H9 (cell line): Measurements from ENCODE around the gene ZIK1. TPM values are rescaled to one million over a fixed set of nuclear protein-coding genes. Genes with fewer than 3 reads are reported as not detected.

Experiments
- DNase-seq: peaks from one replicate; pipeline ENCODE4 v3.0.0-alpha.2; 2017
- H2AFZ ChIP-seq: one replicate; pipeline ENCODE4 v1.6.1; 2013; ENCODE audit warnings: mild to moderate bottlenecking, low read length, control low read depth, moderate library complexity
- H2AK5ac ChIP-seq: 2 replicates; pipeline ENCODE4 v1.6.1; 2013; ENCODE audit warnings: low read length, control low read depth, mixed read lengths; ENCODE audit not compliant: insufficient read length
- H2BK120ac ChIP-seq: one replicate; pipeline ENCODE4 v1.6.1; 2013; ENCODE audit warnings: low read depth, mild to moderate bottlenecking, low read length, control low read depth, inconsistent platforms; ENCODE audit not compliant: poor library complexity, severe bottlenecking
- H2BK12ac ChIP-seq: 2 replicates; pipeline ENCODE4 v1.6.1; 2013; ENCODE audit warnings: low read length, control low read depth, mixed read lengths, low read depth; ENCODE audit not compliant: insufficient read length
- H2BK15ac ChIP-seq: 2 replicates; pipeline ENCODE4 v1.6.1; 2013; ENCODE audit warnings: low read depth, low read length, control low read depth
- H2BK20ac ChIP-seq: one replicate; pipeline ENCODE4 v1.6.1; 2013; ENCODE audit warnings: low read depth, mild to moderate bottlenecking, low read length, control low read depth, inconsistent platforms; ENCODE audit not compliant: poor library complexity, severe bottlenecking
- H2BK5ac ChIP-seq: 2 replicates; pipeline ENCODE4 v1.6.1; 2013; ENCODE audit warnings: low read length, control low read depth, mixed read lengths; ENCODE audit not compliant: insufficient read length
- H3K14ac ChIP-seq: 2 replicates; pipeline ENCODE4 v1.6.1; 2013; ENCODE audit warnings: low read length, control low read depth; ENCODE audit not compliant: insufficient read depth
- H3K18ac ChIP-seq: 2 replicates; pipeline ENCODE4 v1.6.1; 2013; ENCODE audit warnings: low read depth, mild to moderate bottlenecking, mixed read lengths, low read length, control low read depth; ENCODE audit not compliant: insufficient read length
- H3K23ac ChIP-seq: 2 replicates; pipeline ENCODE4 v1.6.1; 2013; ENCODE audit warnings: low read length, control low read depth, mixed read lengths, low read depth; ENCODE audit not compliant: insufficient read length
- H3K23me2 ChIP-seq: 2 replicates; pipeline ENCODE4 v1.6.1; 2013; ENCODE audit warnings: low read depth, mild to moderate bottlenecking, mixed read lengths, low read length, control low read depth; ENCODE audit not compliant: insufficient read length, poor library complexity, severe bottlenecking
- H3K27ac ChIP-seq: 2 replicates; pipeline ENCODE4 v1.5.1; 2013; ENCODE audit warnings: low read length, control low read depth, mixed read lengths, low read depth; ENCODE audit not compliant: insufficient read length
- H3K27me3 ChIP-seq: 2 replicates; pipeline ENCODE4 v1.6.1; 2013; ENCODE audit warnings: low read length, control low read depth, inconsistent platforms; ENCODE audit not compliant: insufficient read depth
- H3K4ac ChIP-seq: 2 replicates; pipeline ENCODE4 v1.6.1; 2013; ENCODE audit warnings: low read depth, mild to moderate bottlenecking, control low read depth, inconsistent platforms, low read length, moderate library complexity
- H3K4me1 ChIP-seq: 2 replicates; pipeline ENCODE4 v1.6.1; 2013; ENCODE audit warnings: low read length, control low read depth, inconsistent platforms; ENCODE audit not compliant: insufficient read depth
- H3K4me2 ChIP-seq: 2 replicates; pipeline ENCODE4 v1.6.1; 2013; ENCODE audit warnings: low read length, control low read depth, mixed read lengths; ENCODE audit not compliant: insufficient read length, insufficient read depth
- H3K56ac ChIP-seq: 2 replicates; pipeline ENCODE4 v1.6.1; 2013; ENCODE audit warnings: low read depth, mild to moderate bottlenecking, mixed read lengths, low read length, control low read depth; ENCODE audit not compliant: insufficient read length
- H3K79me1 ChIP-seq: 2 replicates; pipeline ENCODE4 v1.6.1; 2013; ENCODE audit warnings: low read depth, mild to moderate bottlenecking, moderate library complexity, low read length, control low read depth, inconsistent platforms; ENCODE audit not compliant: insufficient read depth, poor library complexity, severe bottlenecking
- H3K79me2 ChIP-seq: 2 replicates; pipeline ENCODE4 v1.6.1; 2013; ENCODE audit warnings: low read length, control low read depth, inconsistent platforms; ENCODE audit not compliant: insufficient read depth
- H3K9ac ChIP-seq: 2 replicates; pipeline ENCODE4 v1.6.1; 2013; ENCODE audit warnings: low read length, control low read depth, mixed read lengths; ENCODE audit not compliant: insufficient read length; ENCODE audit errors: extremely low read depth
- H3K9me3 ChIP-seq: one replicate; pipeline ENCODE4 v1.6.1; 2013; ENCODE audit warnings: low read depth, low read length, inconsistent platforms; ENCODE audit not compliant: control insufficient read depth
- H3T11ph ChIP-seq: one replicate; pipeline ENCODE4 v1.6.1; 2013; ENCODE audit warnings: mild to moderate bottlenecking, low read length, control low read depth, inconsistent platforms
- H4K20me1 ChIP-seq: one replicate; pipeline ENCODE4 v1.6.1; 2013; ENCODE audit not compliant: control insufficient read depth, insufficient read length, insufficient read depth
- H4K5ac ChIP-seq: 2 replicates; pipeline ENCODE4 v1.6.1; 2013; ENCODE audit warnings: low read depth, mild to moderate bottlenecking, mixed read lengths, low read length, control low read depth; ENCODE audit not compliant: insufficient read length
- H4K8ac ChIP-seq: replicated peaks from 2 replicates; pipeline ENCODE4 v1.6.1; 2013; ENCODE audit warnings: low read length, control low read depth, mixed read lengths, low read depth; ENCODE audit not compliant: insufficient read length
- H4K91ac ChIP-seq: 2 replicates; pipeline ENCODE4 v1.6.1; 2013; ENCODE audit warnings: low read depth, mild to moderate bottlenecking, moderate library complexity, mixed read lengths, low read length, control low read depth; ENCODE audit not compliant: insufficient read length
- H3K27ac Mint-ChIP-seq, 3 experiments: 2 replicates in 2 of 3; 3 replicates in 1 of 3; pipeline ENCODE4 v1.8.0; 2020 to 2021; ENCODE audit warnings: mixed read lengths in 3 of 3, mild to moderate bottlenecking in 1 of 3, moderate library complexity in 1 of 3
- H3K27me3 Mint-ChIP-seq: 2 replicates; pipeline ENCODE4 v1.8.0; 2021; ENCODE audit warnings: low read depth, mild to moderate bottlenecking, moderate library complexity, mixed read lengths
- H3K36me3 Mint-ChIP-seq, 3 experiments: 2 replicates in 2 of 3; 3 replicates in 1 of 3; pipeline ENCODE4 v1.8.0; 2020 to 2021; ENCODE audit warnings: low read depth in 3 of 3, mixed read lengths in 3 of 3; ENCODE audit not compliant: insufficient read depth in 1 of 3
- H3K4me1 Mint-ChIP-seq, 2 experiments: 2 replicates each; pipeline ENCODE4 v1.8.0; 2020; ENCODE audit warnings: mixed read lengths in 2 of 2
- H3K4me3 Mint-ChIP-seq, 2 experiments: 2 replicates in 1 of 2; 3 replicates in 1 of 2; pipeline ENCODE4 v1.8.0; 2020 to 2021; ENCODE audit warnings: mild to moderate bottlenecking in 2 of 2, mixed read lengths in 2 of 2, moderate library complexity in 1 of 2
- H3K9me3 Mint-ChIP-seq, 2 experiments: 2 replicates in 1 of 2; 3 replicates in 1 of 2; pipeline ENCODE4 v1.8.0; 2020; ENCODE audit warnings: mild to moderate bottlenecking in 2 of 2, mixed read lengths in 2 of 2, moderate library complexity in 1 of 2
- WGBS: extraction: QIAGEN DNeasy Blood & Tissue Kit; methylation state at CpG from one replicate; pipeline ENCODE4 v1.1.7; 2013; ENCODE audit warnings: missing lambda C conversion rate, low lambda C conversion rate, mixed read lengths; ENCODE audit not compliant: insufficient read length; ENCODE audit errors: extremely low coverage; 5-methylcytosine and 5-hydroxymethylcytosine counted together
- total RNA-seq: library from RNA; stranded (reverse); gene quantifications from 2 replicates; pipeline ENCODE4 v1.2.1, GENCODE V29; 2021
- TF ChIP-seq, protein P1 (sequence below): fragments of 200-600 bp; sonication (generic); conservative IDR thresholded peaks from 3 replicates; pipeline ENCODE4 v1.8.0; 2021; ENCODE audit warnings: antibody characterized with exemption, mild to moderate bottlenecking

The ZIK1 gene
- total RNA-seq, 1 experiment from 2014 or later: 27.8 TPM

DNA sequence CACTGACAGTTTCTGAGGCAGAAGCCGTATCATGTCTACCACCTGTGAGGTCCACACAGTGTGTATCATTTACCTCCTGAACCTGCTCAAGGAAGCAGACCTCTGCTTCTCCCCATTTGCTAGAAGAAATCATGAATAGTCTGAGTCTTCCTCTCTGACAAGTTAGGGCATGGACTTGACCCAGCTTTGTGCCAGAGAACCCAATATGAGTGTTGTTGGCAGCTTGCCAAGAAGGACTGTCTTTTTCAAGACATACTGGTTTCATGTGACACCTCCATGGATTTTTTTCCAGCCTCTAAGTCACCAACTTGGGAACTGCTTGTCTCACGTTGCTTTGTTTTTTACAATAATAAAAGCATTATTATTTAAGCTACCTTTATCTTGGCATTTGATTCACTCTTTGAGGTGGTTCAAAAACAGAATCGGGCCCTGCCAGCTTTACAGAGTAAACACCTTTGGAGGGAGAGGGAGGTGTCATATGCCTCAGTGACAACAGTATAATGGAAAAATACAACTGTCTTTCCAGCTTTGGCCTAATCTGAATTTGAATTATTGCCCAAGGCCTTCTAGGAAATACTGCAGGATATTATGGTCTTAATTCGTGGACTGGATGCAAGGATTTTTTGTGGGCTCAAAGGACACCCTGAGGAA lies 58.6 kb downstream of the ZIK1 start:
- Histone ChIP-seq H2BK120ac (no peak overlapping the region), H2BK12ac (no peak overlapping the region), H3K56ac (no peak overlapping the region), H3K23me2 (no peaks in the 10 kb centered on the region), H3K9me3 (no peaks in the 10 kb centered on the region), H2BK15ac (no peak overlapping the region), H4K91ac (no peak overlapping the region), H3K79me1 (no peaks in the 10 kb centered on the region), H3K23ac (no peak overlapping the region), H2BK5ac (no peak overlapping the region), H2AK5ac (no peak overlapping the region), H3K27ac (no peak overlapping the region), H2AFZ (no peak overlapping the region), H4K8ac (no peak overlapping the region), H3K27me3 (no peaks in the 10 kb centered on the region), H3K14ac (no peak overlapping the region), H3K4ac (no peak overlapping the region), H2BK20ac (no peak overlapping the region), H3T11ph (no peak overlapping the region), H3K9ac (no peak overlapping the region), H3K4me1 (no peaks in the 10 kb centered on the region), H4K5ac (no peak overlapping the region), H3K4me2 (no peak overlapping the region), H3K79me2 (no peaks in the 10 kb centered on the region), H3K18ac (no peak overlapping the region), H4K20me1 (no peaks in the 10 kb centered on the region)
- no CpG with 5 or more reads among the region's 4 CpGs for WGBS
- Mint-ChIP-seq H3K27ac (no peak overlapping the region), H3K4me1 (no peaks in the 10 kb centered on the region), H3K36me3 (peaks cover 48 to 59% (median 50%) of the 10 kb centered on the region in 3 experiments), H3K27me3 (peaks cover 5% of the 10 kb centered on the region; the same call in 1 of the 2 replicates), H3K9me3 (peaks cover 13 to 26% of the 10 kb centered on the region in 2 experiments), H3K4me3 (no peak overlapping the region)
- DNase-seq: no peak
- TF ChIP-seq, protein P1, sequence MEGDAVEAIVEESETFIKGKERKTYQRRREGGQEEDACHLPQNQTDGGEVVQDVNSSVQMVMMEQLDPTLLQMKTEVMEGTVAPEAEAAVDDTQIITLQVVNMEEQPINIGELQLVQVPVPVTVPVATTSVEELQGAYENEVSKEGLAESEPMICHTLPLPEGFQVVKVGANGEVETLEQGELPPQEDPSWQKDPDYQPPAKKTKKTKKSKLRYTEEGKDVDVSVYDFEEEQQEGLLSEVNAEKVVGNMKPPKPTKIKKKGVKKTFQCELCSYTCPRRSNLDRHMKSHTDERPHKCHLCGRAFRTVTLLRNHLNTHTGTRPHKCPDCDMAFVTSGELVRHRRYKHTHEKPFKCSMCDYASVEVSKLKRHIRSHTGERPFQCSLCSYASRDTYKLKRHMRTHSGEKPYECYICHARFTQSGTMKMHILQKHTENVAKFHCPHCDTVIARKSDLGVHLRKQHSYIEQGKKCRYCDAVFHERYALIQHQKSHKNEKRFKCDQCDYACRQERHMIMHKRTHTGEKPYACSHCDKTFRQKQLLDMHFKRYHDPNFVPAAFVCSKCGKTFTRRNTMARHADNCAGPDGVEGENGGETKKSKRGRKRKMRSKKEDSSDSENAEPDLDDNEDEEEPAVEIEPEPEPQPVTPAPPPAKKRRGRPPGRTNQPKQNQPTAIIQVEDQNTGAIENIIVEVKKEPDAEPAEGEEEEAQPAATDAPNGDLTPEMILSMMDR: no peak

Other genes starting within 250 kb of the ZIK1 start
- 13.5 and 13.9 TPM in 2 replicates for gene ZNF304, start 232.9 kb upstream of the ZIK1 start, total RNA-seq
- gene TRAPPC2B, start 220.6 kb upstream of the ZIK1 start, total RNA-seq: 10.0 and 12.4 TPM in 2 replicates
- 3.5 and 3.8 TPM in 2 replicates for gene ZNF547, start 220.6 kb upstream of the ZIK1 start, total RNA-seq
- gene ZNF548, start 194.3 kb upstream of the ZIK1 start, total RNA-seq: 13.0 and 13.9 TPM in 2 replicates
- 14.0 and 16.3 TPM in 2 replicates for gene ZNF17, start 173.0 kb upstream of the ZIK1 start, total RNA-seq
- gene ZNF749, start 148.8 kb upstream of the ZIK1 start, total RNA-seq: 25.0 and 27.8 TPM in 2 replicates
- 0.53 and 0.74 TPM in 2 replicates for gene VN1R1, start 127.0 kb upstream of the ZIK1 start, total RNA-seq
- 11.4 and 14.4 TPM in 2 replicates for gene ZNF772, start 106.6 kb upstream of the ZIK1 start, total RNA-seq
- 12.8 and 13.4 TPM in 2 replicates for gene ZNF419, start 96.4 kb upstream of the ZIK1 start, total RNA-seq
- gene ZNF773, start 84.2 kb upstream of the ZIK1 start, total RNA-seq: 7.1 and 8.2 TPM in 2 replicates
- 10.2 and 11.6 TPM in 2 replicates for gene ZNF549, start 56.8 kb upstream of the ZIK1 start, total RNA-seq
- gene ZNF550, start 24.3 kb upstream of the ZIK1 start, total RNA-seq: 11.4 and 13.5 TPM in 2 replicates
- 10.9 and 11.4 TPM in 2 replicates for gene ZNF416, start 5.2 kb upstream of the ZIK1 start, total RNA-seq
- 7.9 and 9.3 TPM in 2 replicates for gene ZNF530, start 15.7 kb downstream of the ZIK1 start, total RNA-seq
- gene ZNF134, start 30.1 kb downstream of the ZIK1 start, total RNA-seq: 43.2 and 44.1 TPM in 2 replicates
- 12.9 and 14.8 TPM in 2 replicates for gene ZNF211, start 49.0 kb downstream of the ZIK1 start, total RNA-seq
- gene ZSCAN4, start 84.8 kb downstream of the ZIK1 start, total RNA-seq: not detected in 2 replicates
- gene ZNF551, start 97.8 kb downstream of the ZIK1 start, total RNA-seq: 28.7 and 30.6 TPM in 2 replicates
- gene ZNF154, start 125.1 kb downstream of the ZIK1 start, total RNA-seq: 17.6 and 18.7 TPM in 2 replicates
- gene ZNF671, start 143.5 kb downstream of the ZIK1 start, total RNA-seq: 9.0 and 9.3 TPM in 2 replicates
- gene ZNF776, start 162.7 kb downstream of the ZIK1 start, total RNA-seq: 19.7 and 22.8 TPM in 2 replicates
- 14.8 and 17.6 TPM in 2 replicates for gene ZNF586, start 185.5 kb downstream of the ZIK1 start, total RNA-seq
- gene ZNF552, start 230.8 kb downstream of the ZIK1 start, total RNA-seq: 9.2 and 11.3 TPM in 2 replicates
- 41.8 and 45.2 TPM in 2 replicates for gene ZNF587B, start 246.2 kb downstream of the ZIK1 start, total RNA-seq